ENCODE results near the gene ZSCAN5C. TPM values are rescaled to one million over a fixed set of nuclear protein-coding genes. Genes with fewer than 3 reads are reported as not detected.

The ZSCAN5C gene
- total and polyA plus RNA-seq, 2 of the 8 experiments (the other 6 are each of a cell fraction or from before 2014, with no cell fraction given), result not detected

DNA sequence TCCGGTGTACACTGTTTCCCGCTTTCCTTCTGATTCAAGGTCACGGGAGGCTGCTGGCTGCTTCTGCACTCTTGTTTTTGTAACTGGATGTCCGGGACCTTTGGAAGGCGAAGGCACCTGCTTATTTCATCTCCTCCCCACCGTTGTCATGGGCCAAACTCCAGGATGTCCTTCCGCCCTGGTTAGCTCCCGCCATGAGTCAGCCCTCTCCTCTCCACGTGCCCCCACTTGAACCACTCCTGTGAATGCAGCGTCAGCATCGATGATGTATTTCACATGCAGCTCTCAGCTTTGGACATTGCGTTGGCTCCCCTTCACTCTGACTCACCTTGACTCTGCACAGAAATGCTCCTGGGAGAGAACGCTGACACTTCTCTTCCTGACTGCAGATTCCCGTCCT lies 31.8 kb upstream of the ZSCAN5C start:
- Histone ChIP-seq H3K4ac (replicated peaks; ENCODE audit: insufficient read length, low read depth, low read length) (no peak overlapping the region), H4K91ac (replicated peaks; ENCODE audit: insufficient read length, low read length) (no peak overlapping the region), H4K8ac (ENCODE audit: extremely low read depth, insufficient read depth, low read length) (no peak overlapping the region; the same call in 1 of the 2 replicates), H2BK120ac (replicated peaks; ENCODE audit: low read depth, low read length) (no peak overlapping the region), H4K20me1 (replicated peaks in 1 of 2; ENCODE audit: control insufficient read depth in 1 of 2, insufficient read depth in 2 of 2, low read length in 2 of 2) (no peaks in the 10 kb centered on the region), H3K18ac (ENCODE audit: extremely low read depth, low read length) (no peak overlapping the region), H3K27ac (ENCODE audit: low read depth, low read length) (no peak overlapping the region), H3K9me3 (ENCODE audit: insufficient read depth in 2 of 2, low read depth in 1 of 2, low read length in 1 of 2) (no peaks in the 10 kb centered on the region), H2BK15ac (ENCODE audit: low read length) (no peak overlapping the region), H3K14ac (ENCODE audit: insufficient read length) (no peak overlapping the region), H2BK12ac (ENCODE audit: low read depth, low read length) (no peak overlapping the region), H3K4me2 (ENCODE audit: insufficient read depth in 1 of 2, low read depth in 2 of 2, low read length in 2 of 2) (no peak overlapping the region), H2AFZ (ENCODE audit: low read length) (no peak overlapping the region), H3K27me3 (replicated peaks in 1 of 4; ENCODE audit: control insufficient read depth in 3 of 4, extremely low read depth in 1 of 4, insufficient read depth in 3 of 4, low read length in 3 of 4) (no peaks in the 10 kb centered on the region), H3K23ac (ENCODE audit: insufficient read length) (no peak overlapping the region), H3K56ac (replicated peaks; ENCODE audit: insufficient read length, low read depth, low read length) (no peak overlapping the region), H3K4me1 (replicated peaks in 1 of 4; ENCODE audit: control insufficient read depth in 3 of 4, insufficient read depth in 4 of 4, low read length in 3 of 4) (no peaks in the 10 kb centered on the region), H4K5ac (ENCODE audit: insufficient read length, low read depth, low read length) (no peak overlapping the region), H2BK20ac (ENCODE audit: low read length) (no peak overlapping the region), H3K4me3 (ENCODE audit: extremely low read depth in 1 of 4, insufficient read depth in 2 of 4, low read depth in 3 of 4, low read length in 4 of 4) (no peak overlapping the region), H3K79me1 (ENCODE audit: low read depth, low read length) (no peaks in the 10 kb centered on the region), H3K36me3 (ENCODE audit: control insufficient read depth in 2 of 4, insufficient read depth in 4 of 4, low read length in 3 of 4) (no peaks in the 10 kb centered on the region), H2AK5ac (ENCODE audit: low read depth, low read length) (no peak overlapping the region), H3K79me2 (ENCODE audit: control insufficient read depth in 1 of 2, insufficient read depth in 2 of 2, low read length in 2 of 2) (no peaks in the 10 kb centered on the region), H3K23me2 (ENCODE audit: low read depth, low read length) (no peaks in the 10 kb centered on the region), H2BK5ac (ENCODE audit: low read depth, low read length) (no peak overlapping the region), H3K9ac (replicated peaks in 1 of 4; ENCODE audit: extremely low read depth in 1 of 4, low read depth in 3 of 4, low read length in 3 of 4) (no peak overlapping the region)
- ChIA-PET CTCF (ENCODE audit: partially characterized antibody) (interaction anchor here (0.7 to 13.8 kb wide), 6 partner anchors 9 to 131 kb away, joined by 3 to 137 read pairs (median 4); no protein-coding TSS in a partner anchor), POLR2A (ENCODE audit: partially characterized antibody) (no interaction called here)
- DNase-seq (ENCODE audit: low read depth in 1 of 2, low spot score in 2 of 2) (no peak), FAIRE-seq (no peak)
- TF ChIP-seq MAFK (IDR thresholded peaks at IDR 0.05; ENCODE audit: low read depth, low read length), result no peak
- TF ChIP-seq EZH2 (IDR thresholded peaks at IDR 0.05; ENCODE audit: low read depth, low read length, severe bottlenecking), result no peak
- no peak for TF ChIP-seq HDAC6 (IDR thresholded peaks at IDR 0.05; ENCODE audit: low read depth, low read length)
- TF ChIP-seq SP2 (IDR thresholded peaks at IDR 0.05; ENCODE audit: low read length), result no peak
- TF ChIP-seq BCL11A (IDR thresholded peaks at IDR 0.05; ENCODE audit: low read depth in 2 of 2, low read length in 2 of 2), result no peak
- no peak for TF ChIP-seq TCF12 (IDR thresholded peaks at IDR 0.05; ENCODE audit: low read depth, low read length)
- no peak for TF ChIP-seq KDM5A (IDR thresholded peaks at IDR 0.05; ENCODE audit: low read length)
- TF ChIP-seq BACH1 (IDR thresholded peaks at IDR 0.05; ENCODE audit: low read length), result no peak
- no peak for TF ChIP-seq CHD1 (IDR thresholded peaks at IDR 0.05; ENCODE audit: low read depth, low read length)
- TF ChIP-seq FOSL1 (IDR thresholded peaks at IDR 0.05; ENCODE audit: insufficient read depth, low read depth, low read length), result no peak
- TF ChIP-seq SRF (IDR thresholded peaks at IDR 0.05; ENCODE audit: low read depth, low read length), result no peak
- WGBS, 2 experiments (ENCODE audit: extremely low coverage in 1 of 2, insufficient coverage in 1 of 2, insufficient read length in 1 of 2, insufficient replicate concordance in 2 of 2, low coverage in 1 of 2, low lambda C conversion rate in 2 of 2, missing lambda C conversion rate in 1 of 2), result 84% methylated on average over 14 of the region's 14 CpGs; no CpG with 5 or more reads in 1 of the 2 experiments

All from H1 (cell line).